ENCODE results near the gene DRAM1.
"Not testable (repeated sequence)": the region's sequence is repeated elsewhere in the genome, so short reads cannot be mapped to it uniquely, and the experiment has no call there.

DRAM1 gene

GRCh38 chr12:101909646-101910045 is 32.3 kb downstream of the DRAM1 start:
- Mint-ChIP-seq H3K4me3 (no peak overlapping the region), H3K4me1 (ENCODE audit: low read depth) (peaks cover 1% of the 10 kb centered on the region), H3K9me3 (no peaks in the 10 kb centered on the region), H3K27ac (peak overlapping the region; percentile 18), H3K36me3 (ENCODE audit: low read depth) (no peaks in the 10 kb centered on the region), H3K27me3 (no peaks in the 10 kb centered on the region)
- no peak for DNase-seq

DNA sequence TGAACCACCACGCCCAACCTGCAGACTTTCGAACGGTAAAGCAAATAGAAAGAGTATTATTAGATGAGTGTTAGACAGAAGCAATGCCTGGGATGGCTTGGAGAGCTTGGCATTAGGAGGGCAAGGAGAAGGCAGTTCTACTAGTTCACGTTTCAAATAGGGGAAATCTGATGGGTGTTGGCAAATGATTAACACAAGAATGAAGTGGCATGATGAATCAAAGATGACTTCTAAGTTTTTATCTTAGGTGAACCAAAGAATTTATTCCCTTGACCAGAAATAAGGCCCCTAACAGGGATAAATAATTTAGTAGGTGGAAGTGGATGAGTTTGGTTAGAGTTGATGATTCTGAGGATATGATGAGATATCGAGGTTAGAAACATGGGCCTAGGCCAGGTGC is 38.5 kb downstream of the DRAM1 start:
- Mint-ChIP-seq H3K4me1 (ENCODE audit: low read depth) (peaks cover 6% of the 10 kb centered on the region), H3K27ac (no peak overlapping the region), H3K9me3 (no peaks in the 10 kb centered on the region), H3K4me3 (no peak overlapping the region), H3K36me3 (ENCODE audit: low read depth) (no peaks in the 10 kb centered on the region), H3K27me3 (no peaks in the 10 kb centered on the region)
- DNase-seq, result no peak

DNA sequence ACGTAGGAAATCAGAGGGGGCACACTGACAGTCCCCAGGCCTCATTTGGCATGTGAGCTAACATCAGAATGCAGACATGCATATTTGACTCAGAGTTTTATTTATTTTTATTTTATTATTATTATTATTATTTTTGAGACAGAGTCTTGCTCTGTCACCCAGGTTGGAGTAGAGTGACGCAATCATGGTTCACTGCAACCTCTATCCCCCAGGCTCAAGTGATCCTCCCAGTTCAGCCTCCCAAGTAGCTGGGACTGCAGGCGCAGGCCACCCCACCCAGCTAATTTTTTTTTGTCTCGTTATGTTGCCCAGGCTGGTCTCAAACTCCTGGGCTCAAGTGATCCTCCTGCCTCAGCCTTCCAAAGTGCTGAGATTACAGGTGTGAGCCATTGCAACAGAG is 41.4 kb downstream of the DRAM1 start:
- not testable (repeated sequence) for H3K36me3 Mint-ChIP-seq (ENCODE audit: low read depth); H3K4me1 Mint-ChIP-seq (ENCODE audit: low read depth); DNase-seq; H3K27ac Mint-ChIP-seq; H3K4me3 Mint-ChIP-seq; H3K9me3 Mint-ChIP-seq; H3K27me3 Mint-ChIP-seq

- Mint-ChIP-seq H3K4me1 (ENCODE audit: low read depth) (peaks cover 6% of the 10 kb centered on the region), H3K27me3 (no peaks in the 10 kb centered on the region), H3K9me3 (no peaks in the 10 kb centered on the region), H3K27ac (no peak overlapping the region), H3K4me3 (no peak overlapping the region), H3K36me3 (ENCODE audit: low read depth) (no peaks in the 10 kb centered on the region)
- no peak for DNase-seq
Observed at GRCh38 chr12:101919447-101919846, 42.1 kb downstream of the DRAM1 start.

- no peak overlapping the region for H3K4me3 Mint-ChIP-seq
- no peak for DNase-seq
- no peaks in the 10 kb centered on the region for H3K36me3 Mint-ChIP-seq (ENCODE audit: low read depth)
- no peak overlapping the region for H3K27ac Mint-ChIP-seq
- no peaks in the 10 kb centered on the region for H3K27me3 Mint-ChIP-seq
- peaks cover 6% of the 10 kb centered on the region for H3K4me1 Mint-ChIP-seq (ENCODE audit: low read depth)
- H3K9me3 Mint-ChIP-seq, result no peaks in the 10 kb centered on the region
Observed at GRCh38 chr12:101920906-101921305, 43.5 kb downstream of the DRAM1 start.

DNA sequence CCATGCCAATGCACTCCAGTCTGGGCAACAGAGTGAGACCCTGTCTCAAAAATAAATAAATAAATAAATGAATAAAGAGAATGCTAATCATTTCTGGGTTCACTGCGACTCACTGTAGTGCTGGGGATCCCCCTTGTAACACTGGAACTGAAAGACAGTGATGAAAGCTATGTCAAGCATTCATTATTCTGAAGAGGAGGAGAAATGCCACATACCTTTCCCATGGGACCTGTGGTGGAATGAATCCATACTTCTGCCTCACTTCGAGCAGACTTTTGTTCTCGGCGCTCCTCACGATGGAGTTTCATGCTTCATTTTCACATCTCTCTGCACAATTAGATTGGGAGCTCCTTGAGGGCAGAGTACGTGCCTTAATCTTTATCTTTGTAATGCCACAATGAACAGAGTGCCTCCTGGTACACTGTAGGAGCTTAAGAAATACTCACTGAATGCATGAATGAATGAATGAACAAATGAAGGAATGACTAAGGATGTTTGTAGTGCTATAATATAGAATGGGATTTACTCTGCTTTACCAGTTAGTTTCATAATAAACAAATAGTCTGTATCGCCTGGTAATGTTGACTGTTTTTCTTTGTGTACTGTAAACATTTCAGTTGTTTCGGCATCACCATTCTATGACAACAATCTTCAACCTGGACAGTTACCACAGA is 45.8 kb downstream of the DRAM1 start:
- no peaks in the 10 kb centered on the region for H3K27me3 Mint-ChIP-seq
- no peaks in the 10 kb centered on the region for H3K36me3 Mint-ChIP-seq (ENCODE audit: low read depth)
- no peak for DNase-seq
- no peak overlapping the region for H3K27ac Mint-ChIP-seq
- no peaks in the 10 kb centered on the region for H3K9me3 Mint-ChIP-seq
- H3K4me1 Mint-ChIP-seq (ENCODE audit: low read depth), result no peaks in the 10 kb centered on the region
- H3K4me3 Mint-ChIP-seq, result no peak overlapping the region

- no peak for DNase-seq
- peaks cover 3% of the 10 kb centered on the region for H3K4me1 Mint-ChIP-seq (ENCODE audit: low read depth)
- H3K27ac Mint-ChIP-seq, result no peak overlapping the region
- peaks cover 4% of the 10 kb centered on the region for H3K27me3 Mint-ChIP-seq
- H3K36me3 Mint-ChIP-seq (ENCODE audit: low read depth), result no peaks in the 10 kb centered on the region
- no peaks in the 10 kb centered on the region for H3K9me3 Mint-ChIP-seq
- H3K4me3 Mint-ChIP-seq, result no peak overlapping the region
Observed at GRCh38 chr12:101924618-101925017, 47.2 kb downstream of the DRAM1 start.

DNA sequence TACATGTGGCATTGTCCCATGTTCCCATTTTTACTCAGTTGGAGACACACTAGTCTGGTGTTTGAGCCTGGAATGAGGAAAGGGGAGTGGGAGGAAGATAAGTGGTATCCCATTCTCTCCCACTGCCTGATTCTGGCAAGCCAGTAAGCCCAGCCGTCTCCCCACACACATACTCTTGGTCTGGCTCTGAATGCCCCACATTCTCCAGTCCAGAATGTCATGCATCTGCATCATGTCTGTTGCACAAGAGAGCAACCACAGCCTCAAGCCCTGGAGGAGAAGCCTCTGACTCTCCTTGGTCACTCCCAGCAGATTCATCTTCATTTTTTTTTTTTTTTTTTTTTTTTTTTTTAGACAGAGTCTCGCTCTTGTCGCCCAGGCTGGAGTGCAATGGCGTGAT is 48.0 kb downstream of the DRAM1 start:
- no peaks in the 10 kb centered on the region for H3K36me3 Mint-ChIP-seq (ENCODE audit: low read depth)
- H3K27ac Mint-ChIP-seq, result no peak overlapping the region
- H3K9me3 Mint-ChIP-seq, result no peaks in the 10 kb centered on the region
- DNase-seq, result no peak
- H3K4me3 Mint-ChIP-seq, result no peak overlapping the region
- peaks cover 4% of the 10 kb centered on the region for H3K27me3 Mint-ChIP-seq
- H3K4me1 Mint-ChIP-seq (ENCODE audit: low read depth), result peaks cover 3% of the 10 kb centered on the region

DNA sequence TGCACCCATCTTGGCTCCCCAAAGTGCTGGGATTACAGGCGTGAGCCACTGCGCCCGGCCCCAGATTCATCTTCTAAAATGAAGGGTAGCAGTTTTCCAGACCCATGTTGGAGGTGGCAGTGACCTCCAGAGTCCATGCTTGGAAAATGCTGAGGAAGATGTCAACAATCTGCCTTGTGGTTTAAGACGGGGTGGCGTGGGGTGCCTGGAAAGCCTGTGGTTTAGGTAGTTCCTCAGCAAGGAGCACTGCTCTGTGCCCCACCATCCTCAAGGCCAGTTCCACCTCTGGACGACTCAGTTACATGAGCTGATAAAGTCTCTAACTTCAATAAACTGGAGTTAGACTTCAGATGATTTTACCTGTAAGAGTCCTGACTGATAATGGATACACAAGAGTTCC is 48.6 kb downstream of the DRAM1 start:
- DNase-seq, result no peak
- H3K27me3 Mint-ChIP-seq, result peaks cover 4% of the 10 kb centered on the region
- H3K9me3 Mint-ChIP-seq, result no peaks in the 10 kb centered on the region
- no peak overlapping the region for H3K4me3 Mint-ChIP-seq
- no peak overlapping the region for H3K27ac Mint-ChIP-seq
- peaks cover 3% of the 10 kb centered on the region for H3K4me1 Mint-ChIP-seq (ENCODE audit: low read depth)
- no peaks in the 10 kb centered on the region for H3K36me3 Mint-ChIP-seq (ENCODE audit: low read depth)

DNA sequence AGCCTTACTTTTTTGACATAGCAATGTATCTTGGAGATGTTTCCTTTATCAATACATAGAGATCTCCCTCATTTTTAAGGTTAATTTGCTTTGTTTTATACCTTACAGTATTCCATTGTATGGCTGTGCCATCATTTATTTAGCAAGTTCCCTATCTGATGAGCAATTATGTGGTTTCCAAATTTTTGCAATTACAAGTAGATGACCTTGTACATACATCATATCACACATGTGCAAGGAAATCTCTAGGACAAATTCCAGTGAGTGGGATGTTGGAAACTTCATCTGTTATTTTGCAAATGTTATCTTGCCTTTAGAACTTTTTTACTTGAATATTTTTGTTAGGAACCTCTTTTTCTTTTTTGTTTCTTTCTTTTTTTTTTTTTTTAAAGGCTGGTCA is 49.7 kb downstream of the DRAM1 start:
- Mint-ChIP-seq H3K9me3 (no peaks in the 10 kb centered on the region), H3K4me1 (ENCODE audit: low read depth) (peaks cover 3% of the 10 kb centered on the region), H3K27me3 (peaks cover 7% of the 10 kb centered on the region), H3K36me3 (ENCODE audit: low read depth) (no peaks in the 10 kb centered on the region), H3K4me3 (no peak overlapping the region), H3K27ac (no peak overlapping the region)
- DNase-seq, result no peak

GRCh38 chr12:101927999-101928398 is 50.6 kb downstream of the DRAM1 start:
- Mint-ChIP-seq H3K27ac (no peak overlapping the region), H3K36me3 (ENCODE audit: low read depth) (no peaks in the 10 kb centered on the region)

GRCh38 chr12:101928556-101928955 is 51.2 kb downstream of the DRAM1 start:
- Mint-ChIP-seq H3K36me3 (ENCODE audit: low read depth) (no peaks in the 10 kb centered on the region), H3K27me3 (peaks cover 10% of the 10 kb centered on the region), H3K27ac (no peak overlapping the region), H3K4me3 (no peak overlapping the region), H3K4me1 (ENCODE audit: low read depth) (peaks cover 3% of the 10 kb centered on the region), H3K9me3 (no peaks in the 10 kb centered on the region)
- no peak for DNase-seq

More at GRCh38 chr12:101927999-101928398, 50.6 kb downstream of the DRAM1 start:
- Mint-ChIP-seq H3K4me1 (ENCODE audit: low read depth) (peaks cover 3% of the 10 kb centered on the region), H3K4me3 (no peak overlapping the region), H3K27me3 (peaks cover 10% of the 10 kb centered on the region), H3K9me3 (no peaks in the 10 kb centered on the region)
- DNase-seq, result no peak

DNA sequence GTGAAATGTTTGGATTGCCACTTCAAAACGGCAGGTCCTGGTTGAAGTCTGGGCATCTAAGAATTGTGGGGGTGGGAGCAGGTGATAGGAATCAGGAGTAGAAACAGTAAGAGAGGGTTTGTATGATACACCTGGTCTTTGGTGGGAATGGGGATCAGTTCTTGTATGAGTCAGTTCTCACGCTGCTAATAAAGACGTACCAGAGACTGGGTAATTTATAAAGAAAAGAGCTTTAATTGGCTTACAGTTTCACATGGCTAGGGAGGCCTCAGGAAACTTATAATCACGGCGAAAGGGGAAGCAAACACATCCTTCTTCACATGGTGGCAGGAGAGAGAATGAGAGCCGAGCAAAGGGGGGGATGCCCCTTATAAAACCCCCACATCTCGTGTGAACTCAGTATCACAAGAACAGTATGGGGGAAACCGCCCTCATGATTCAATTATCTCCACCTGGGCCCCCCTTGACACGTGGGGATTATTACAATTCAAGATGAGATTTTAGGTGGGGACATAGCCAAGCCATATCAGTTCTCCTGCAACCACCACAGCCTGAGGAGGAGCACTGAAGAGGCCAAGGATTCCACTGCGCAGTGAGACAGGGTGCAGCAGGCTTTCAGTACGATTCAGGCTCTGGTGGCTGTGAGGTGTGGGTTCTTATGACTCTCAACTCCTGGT is 52.1 kb downstream of the DRAM1 start:
- no peaks in the 10 kb centered on the region for H3K36me3 Mint-ChIP-seq (ENCODE audit: low read depth)
- no peaks in the 10 kb centered on the region for H3K9me3 Mint-ChIP-seq
- H3K27ac Mint-ChIP-seq, result no peak overlapping the region
- H3K27me3 Mint-ChIP-seq, result peaks cover 10% of the 10 kb centered on the region
- peaks cover 3% of the 10 kb centered on the region for H3K4me1 Mint-ChIP-seq (ENCODE audit: low read depth)
- H3K4me3 Mint-ChIP-seq, result no peak overlapping the region
- no peak for DNase-seq

DNA sequence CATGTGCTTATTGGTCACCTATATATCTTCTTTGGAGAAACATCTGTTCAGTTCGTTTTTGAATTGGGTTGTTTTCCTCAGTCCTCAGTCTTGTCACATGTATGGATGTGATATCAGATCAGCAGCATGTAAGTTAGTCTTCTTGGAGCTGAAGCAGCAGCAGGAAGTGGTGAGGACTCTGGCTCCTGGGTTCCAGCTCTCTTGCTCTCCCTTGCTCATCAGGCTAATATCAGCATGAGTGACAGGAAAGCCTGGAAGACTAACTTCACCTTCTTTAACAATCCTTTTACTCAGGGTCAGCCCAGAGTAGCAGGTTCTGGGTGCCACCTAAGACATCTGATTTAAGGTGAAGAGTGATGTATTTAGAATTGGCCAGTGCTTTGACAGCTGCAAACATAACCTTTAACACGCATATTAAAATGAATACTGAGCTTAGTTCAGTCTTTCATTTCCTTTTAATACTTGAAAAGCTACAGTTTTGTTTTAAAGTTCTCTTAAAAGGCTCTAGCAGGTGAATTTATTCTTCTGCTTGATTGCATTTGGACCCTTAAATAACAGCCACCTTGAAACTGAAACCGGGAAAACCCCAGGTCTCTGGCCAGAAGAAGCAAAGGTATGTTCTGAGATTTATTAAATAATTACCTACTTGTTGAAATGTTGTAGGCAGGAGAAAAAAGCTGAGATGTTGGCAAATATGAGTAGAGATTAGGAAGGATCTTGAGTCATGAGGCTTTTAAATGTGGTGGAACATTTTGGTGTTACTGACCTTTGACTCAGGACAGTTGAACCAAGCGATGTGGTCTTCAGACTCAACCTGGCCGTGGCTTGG is 54.3 kb downstream of the DRAM1 start:
- DNase-seq, result no peak
- Mint-ChIP-seq H3K4me3 (no peak overlapping the region), H3K27me3 (peaks cover 17% of the 10 kb centered on the region), H3K27ac (no peak overlapping the region), H3K9me3 (no peaks in the 10 kb centered on the region), H3K4me1 (ENCODE audit: low read depth) (peaks cover 14% of the 10 kb centered on the region), H3K36me3 (ENCODE audit: low read depth) (no peaks in the 10 kb centered on the region)
